Measurements from ENCODE around the gene TNFRSF8. TPM values are rescaled to one million over a fixed set of nuclear protein-coding genes. Genes with fewer than 3 reads are reported as not detected.

Gene TNFRSF8
- total RNA-seq, 1 experiment from 2014 or later, result 20.8 TPM

- DNase-seq (ENCODE audit: low spot score), result no peak
- Mint-ChIP-seq H3K27ac (no peak overlapping the region), H3K4me3 (no peak overlapping the region), H3K9me3 (no peaks in the 10 kb centered on the region), H3K4me1 (peaks cover 3% of the 10 kb centered on the region; the same call in 1 of the 2 replicates), H3K27me3 (ENCODE audit: low read depth) (no peaks in the 10 kb centered on the region), H3K36me3 (peaks cover 34% of the 10 kb centered on the region)
- ChIA-PET CTCF (interaction anchor here (0.6 to 9.4 kb wide), 4 partner anchors 15 to 261 kb away, joined by 3 to 325 read pairs (median 4); no protein-coding TSS in a partner anchor), POLR2A (no interaction called here)
- ATAC-seq, result no peak
- no peak for TF ChIP-seq NFYB (CRISPR knock-in tag; conservative IDR thresholded peaks at IDR 0.05; ENCODE audit: low read depth)
- no peak for TF ChIP-seq TP53 (CRISPR knock-in tag; IDR thresholded peaks at IDR 0.05)
- TF ChIP-seq NFE2L1 (CRISPR knock-in tag; IDR thresholded peaks at IDR 0.05), result no peak
- no peak for TF ChIP-seq AFF4 (CRISPR knock-in tag; IDR thresholded peaks at IDR 0.05; ENCODE audit: borderline replicate concordance)
- no peak for TF ChIP-seq PRRX2 (CRISPR knock-in tag; IDR thresholded peaks at IDR 0.05)
- TF ChIP-seq CREB1 (CRISPR knock-in tag; IDR thresholded peaks at IDR 0.05), result no peak
Observed at GRCh38 chr1:12121212-12122003, 58.3 kb downstream of the TNFRSF8 start.

GRCh38 chr1:12123172-12123571, 60.1 kb downstream of the TNFRSF8 start:
- no peak overlapping the region for H3K4me3 Mint-ChIP-seq
- H3K27ac Mint-ChIP-seq, result no peak overlapping the region

GRCh38 chr1:12124693-12125421, 61.8 kb downstream of the TNFRSF8 start:
- Mint-ChIP-seq H3K27ac (0 out of 2 replicates have a peak overlapping the region, but pooled peaks have one; percentile 33), H3K9me3 (no peaks in the 10 kb centered on the region), H3K27me3 (ENCODE audit: low read depth) (no peaks in the 10 kb centered on the region), H3K4me1 (peaks cover 3% of the 10 kb centered on the region; the same call in 1 of the 2 replicates), H3K4me3 (no peak overlapping the region), H3K36me3 (peaks cover 19% of the 10 kb centered on the region)
- DNase-seq (ENCODE audit: low spot score), result peak; percentile 78
- TF ChIP-seq HMGXB4 (CRISPR knock-in tag; IDR thresholded peaks at IDR 0.05), result no peak
- TF ChIP-seq ZNF121 (CRISPR knock-in tag; IDR thresholded peaks at IDR 0.05), result 0 out of 2 replicates have a peak, but pooled peaks have one; percentile 2
- TF ChIP-seq FOXP1 (CRISPR knock-in tag; IDR thresholded peaks at IDR 0.05; ENCODE audit: borderline replicate concordance), result peak; percentile 53; the same call in 1 of the 2 replicates
- no peak for TF ChIP-seq KAT7 (CRISPR knock-in tag; IDR thresholded peaks at IDR 0.05; ENCODE audit: borderline replicate concordance)
- no peak for TF ChIP-seq E2F5 (CRISPR knock-in tag; IDR thresholded peaks at IDR 0.05)
- TF ChIP-seq ESRRA (CRISPR knock-in tag; IDR thresholded peaks at IDR 0.05; ENCODE audit: borderline replicate concordance), result no peak
- peak; percentile 97 for TF ChIP-seq CTCF (IDR thresholded peaks at IDR 0.05)
- TF ChIP-seq ZNF138 (CRISPR knock-in tag; conservative IDR thresholded peaks at IDR 0.05), result no peak
- POLR2A ChIA-PET, result interaction anchor here (0.6 kb wide), 1 partner anchor 1951 kb away, joined by 3 read pairs; no protein-coding TSS in a partner anchor
- ATAC-seq, result peak; percentile 40; the same call in 1 of the 2 replicates
- CTCF ChIA-PET, result interaction anchor here (0.6 to 9.4 kb wide), 60 partner anchors 10 to 534 kb away, joined by 3 to 325 read pairs (median 6); partner anchors contain the start of genes MFN2, TNFRSF1B and TNFRSF8

More at GRCh38 chr1:12123172-12123571, 60.1 kb downstream of the TNFRSF8 start:
- no peaks in the 10 kb centered on the region for H3K9me3 Mint-ChIP-seq
- peaks cover 3% of the 10 kb centered on the region; the same call in 1 of the 2 replicates for H3K4me1 Mint-ChIP-seq
- no peaks in the 10 kb centered on the region for H3K27me3 Mint-ChIP-seq (ENCODE audit: low read depth)
- DNase-seq (ENCODE audit: low spot score) (no peak), ATAC-seq (no peak)
- H3K36me3 Mint-ChIP-seq, result peaks cover 22% of the 10 kb centered on the region
- no peak for TF ChIP-seq NR2C2 (CRISPR knock-in tag; IDR thresholded peaks at IDR 0.05)
- no peak for TF ChIP-seq USF1 (CRISPR knock-in tag; IDR thresholded peaks at IDR 0.05)
- TF ChIP-seq ZNF396 (CRISPR knock-in tag; IDR thresholded peaks at IDR 0.05; ENCODE audit: borderline replicate concordance), result no peak
- no peak for TF ChIP-seq EMX1 (CRISPR knock-in tag; IDR thresholded peaks at IDR 0.05)
- TF ChIP-seq OVOL2 (CRISPR knock-in tag; IDR thresholded peaks at IDR 0.05; ENCODE audit: borderline replicate concordance), result no peak
- POLR2A ChIA-PET, result no interaction called here
- CTCF ChIA-PET, result interaction anchor here (0.6 to 9.4 kb wide), 6 partner anchors 12 to 1461 kb away, joined by 3 to 325 read pairs (median 9); partner anchors contain the start of gene TNFRSF1B
